ENCODE results near the gene HEMK1. TPM values are rescaled to one million over a fixed set of nuclear protein-coding genes. Genes with fewer than 3 reads are reported as not detected.

HEMK1 gene
- total and polyA plus RNA-seq, 9 donors, result 6.8 to 35.3 (median 23.8) TPM

GRCh38 chr3:50534681-50535330 is 34.5 kb upstream of the HEMK1 start:
- intact Hi-C loops (cut with DNase I), result loop anchor here in 1 of 4 donors (10.0 kb wide), 1 partner anchor 160 kb away; no protein-coding TSS in a partner anchor
- no peaks in the 10 kb centered on the region for H3K27me3 ChIP-seq
- no peaks in the 10 kb centered on the region for H3K4me1 ChIP-seq (ENCODE audit: insufficient read depth)
- no peak for TF ChIP-seq EP300 (IDR thresholded peaks at IDR 0.05)
- TF ChIP-seq POLR2A (IDR thresholded peaks at IDR 0.05), result no peak
- WGBS, 3 donors, result 61 to 76% (median 66%) methylated on average over 9 of the region's 9 CpGs
- no peak overlapping the region for H3K27ac ChIP-seq
- no peaks in the 10 kb centered on the region for H3K36me3 ChIP-seq
- DNase-seq, result no peak
- no peaks in the 10 kb centered on the region for H3K9me3 ChIP-seq
- no peak overlapping the region for H3K4me3 ChIP-seq

DNA sequence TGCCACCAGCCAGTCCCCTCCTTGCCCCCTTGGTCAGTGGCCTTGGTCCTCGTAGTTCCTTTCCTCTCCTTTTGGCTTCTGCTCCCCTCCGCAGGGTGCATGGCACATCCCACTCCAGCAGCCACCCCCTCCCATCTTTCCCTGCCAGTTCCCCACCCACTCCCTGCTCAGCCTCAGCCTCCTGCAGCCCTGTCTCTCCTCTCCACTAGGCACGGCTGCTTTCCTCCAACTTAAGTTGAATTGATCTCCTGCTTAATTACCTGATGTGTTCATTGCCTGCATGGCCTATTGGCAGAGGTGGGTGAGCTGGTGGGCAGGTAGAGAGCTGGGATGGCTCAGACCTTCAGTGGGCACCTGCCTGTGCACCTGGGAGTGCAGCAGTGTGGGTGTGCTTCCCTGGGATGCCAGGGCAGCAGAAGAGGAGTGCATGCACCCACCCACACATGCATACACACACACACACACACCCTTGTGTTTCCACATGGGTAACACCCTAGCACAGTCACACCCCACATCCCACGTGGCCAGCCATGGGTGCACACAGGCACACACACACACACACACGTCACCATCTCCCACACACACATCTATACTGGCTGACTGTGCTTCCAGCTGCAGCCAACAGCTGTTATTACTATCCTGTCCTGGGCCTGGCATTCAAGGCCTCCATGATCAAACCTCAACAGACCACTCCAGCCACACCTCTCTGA is 32.7 kb upstream of the HEMK1 start:
- TF ChIP-seq EP300 (IDR thresholded peaks at IDR 0.05), result no peak
- Histone ChIP-seq H3K4me1 (ENCODE audit: insufficient read depth) (no peaks in the 10 kb centered on the region), H3K9me3 (no peaks in the 10 kb centered on the region), H3K27me3 (no peaks in the 10 kb centered on the region), H3K36me3 (no peaks in the 10 kb centered on the region), H3K4me3 (no peak overlapping the region), H3K27ac (no peak overlapping the region)
- DNase-seq, result no peak
- intact Hi-C loops (cut with DNase I), result loop anchor here in 1 of 4 donors (10.0 kb wide), 1 partner anchor 162 kb away; no protein-coding TSS in a partner anchor
- 52 to 65% (median 56%) methylated on average over 5 of the region's 5 CpGs for WGBS, 3 donors

GRCh38 chr3:50537421-50538129 is 31.7 kb upstream of the HEMK1 start:
- 62 to 70% (median 66%) methylated on average over 4 of the region's 4 CpGs for WGBS, 3 donors

DNA sequence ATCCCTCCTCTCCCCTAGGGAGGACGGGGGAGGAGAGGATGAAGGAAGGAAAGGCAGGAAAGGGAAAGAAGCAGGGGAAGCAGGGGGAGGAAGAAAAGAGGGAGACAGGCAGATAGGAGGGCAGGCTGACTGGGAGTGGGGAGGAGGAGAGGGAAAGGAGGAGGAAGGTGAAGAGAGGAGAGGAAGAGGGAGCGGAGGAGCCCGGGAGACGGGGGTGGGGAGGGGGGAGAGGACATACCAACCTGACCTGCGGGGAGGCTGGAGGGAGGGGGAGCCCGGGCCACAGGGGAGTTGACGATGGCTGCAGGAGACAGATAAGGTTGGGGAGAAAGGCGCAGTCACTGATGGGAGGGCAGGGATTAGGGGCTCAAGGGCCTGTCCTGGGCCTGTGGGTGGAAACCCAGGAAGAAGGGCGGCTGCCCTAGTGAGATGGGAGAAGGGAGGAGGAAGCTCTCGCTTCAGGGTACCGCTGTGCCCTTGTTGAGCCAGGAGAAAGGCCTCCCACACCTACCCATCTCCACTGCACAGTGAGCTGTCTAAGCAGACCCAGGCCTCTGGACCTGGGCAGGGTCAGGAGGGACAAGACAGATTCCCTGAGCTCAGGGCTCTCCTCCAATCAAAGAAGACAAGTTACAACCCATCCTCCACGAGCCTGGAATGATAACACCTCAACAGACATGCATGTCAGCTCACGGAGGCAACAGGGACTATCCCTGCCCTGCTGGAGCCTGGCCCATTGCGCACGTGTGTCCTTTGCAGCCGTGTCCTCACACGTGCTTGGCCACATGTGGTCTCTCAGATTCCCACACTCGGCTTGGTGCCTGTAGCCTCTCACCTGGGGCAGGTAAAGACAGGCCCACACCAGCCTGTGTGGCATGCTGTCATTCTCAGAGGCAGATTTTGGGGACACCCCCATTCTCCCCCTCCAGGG is 29.7 kb upstream of the HEMK1 start:
- no peak for TF ChIP-seq EP300 (IDR thresholded peaks at IDR 0.05)
- TF ChIP-seq, protein P1, sequence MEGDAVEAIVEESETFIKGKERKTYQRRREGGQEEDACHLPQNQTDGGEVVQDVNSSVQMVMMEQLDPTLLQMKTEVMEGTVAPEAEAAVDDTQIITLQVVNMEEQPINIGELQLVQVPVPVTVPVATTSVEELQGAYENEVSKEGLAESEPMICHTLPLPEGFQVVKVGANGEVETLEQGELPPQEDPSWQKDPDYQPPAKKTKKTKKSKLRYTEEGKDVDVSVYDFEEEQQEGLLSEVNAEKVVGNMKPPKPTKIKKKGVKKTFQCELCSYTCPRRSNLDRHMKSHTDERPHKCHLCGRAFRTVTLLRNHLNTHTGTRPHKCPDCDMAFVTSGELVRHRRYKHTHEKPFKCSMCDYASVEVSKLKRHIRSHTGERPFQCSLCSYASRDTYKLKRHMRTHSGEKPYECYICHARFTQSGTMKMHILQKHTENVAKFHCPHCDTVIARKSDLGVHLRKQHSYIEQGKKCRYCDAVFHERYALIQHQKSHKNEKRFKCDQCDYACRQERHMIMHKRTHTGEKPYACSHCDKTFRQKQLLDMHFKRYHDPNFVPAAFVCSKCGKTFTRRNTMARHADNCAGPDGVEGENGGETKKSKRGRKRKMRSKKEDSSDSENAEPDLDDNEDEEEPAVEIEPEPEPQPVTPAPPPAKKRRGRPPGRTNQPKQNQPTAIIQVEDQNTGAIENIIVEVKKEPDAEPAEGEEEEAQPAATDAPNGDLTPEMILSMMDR (IDR thresholded peaks at IDR 0.05), result no peak
- no peak for TF ChIP-seq POLR2A (IDR thresholded peaks at IDR 0.05)
- no peaks in the 10 kb centered on the region for H3K9me3 ChIP-seq
- no peaks in the 10 kb centered on the region for H3K36me3 ChIP-seq
- no peak overlapping the region for H3K27ac ChIP-seq
- no peaks in the 10 kb centered on the region for H3K27me3 ChIP-seq
- no peak overlapping the region for H3K4me3 ChIP-seq
- H3K4me1 ChIP-seq (ENCODE audit: insufficient read depth), result no peaks in the 10 kb centered on the region
- DNase-seq, result no peak
- intact Hi-C loops (cut with DNase I), result loop anchor here in 3 of 4 donors (5.0 to 10.0 kb wide), 4 partner anchors 102 to 192 kb away; partner anchors contain the start of gene ZMYND10 (in 3 of the 3)
- 50 to 57% (median 53%) methylated on average over 18 of the region's 18 CpGs for WGBS, 3 donors

More at GRCh38 chr3:50537421-50538129, 31.7 kb upstream of the HEMK1 start:
- no peaks in the 10 kb centered on the region for H3K4me1 ChIP-seq (ENCODE audit: insufficient read depth)
- TF ChIP-seq, protein P1 (IDR thresholded peaks at IDR 0.05), result no peak
- TF ChIP-seq EP300 (IDR thresholded peaks at IDR 0.05) (no peak), POLR2A (IDR thresholded peaks at IDR 0.05) (no peak)
- intact Hi-C loops (cut with DNase I), result loop anchor here in 1 of 4 donors (10.0 kb wide), 1 partner anchor 163 kb away; no protein-coding TSS in a partner anchor
- H3K27me3 ChIP-seq, result no peaks in the 10 kb centered on the region
- H3K27ac ChIP-seq, result no peak overlapping the region
- H3K9me3 ChIP-seq, result no peaks in the 10 kb centered on the region
- DNase-seq, result no peak
- H3K36me3 ChIP-seq, result no peaks in the 10 kb centered on the region
- H3K4me3 ChIP-seq, result no peak overlapping the region
